GM19324 (cell line): ENCODE results near the gene ADIRF.
"Not testable (repeated sequence)": the region's sequence is repeated elsewhere in the genome, so short reads cannot be mapped to it uniquely, and the experiment has no call there.

Experiments
- ATAC-seq: cut with Tn5 transposase; IDR thresholded peaks from one replicate; pipeline ENCODE4 v1.9.1; 2021; ENCODE audit warnings: mild to moderate bottlenecking, moderate library complexity; ENCODE audit not compliant: unreplicated experiment, low FRiP score

The ADIRF gene

GRCh38 chr10:86968271-86968993 is at the start of gene ADIRF:
TSS of gene ADIRF (plus strand) at chr10:86968482. CDS start at chr10:86968545, 63 bp downstream.
- ATAC-seq = no peak

- no peak for ATAC-seq
Measured at GRCh38 chr10:86922553-86922961, 45.7 kb upstream of the ADIRF start.

GRCh38 chr10:86929468-86930380 is 38.6 kb upstream of the ADIRF start:
- no peak for ATAC-seq

- ATAC-seq = no peak
Measured at GRCh38 chr10:86931872-86932271, 36.4 kb upstream of the ADIRF start.

- no peak for ATAC-seq
Measured at GRCh38 chr10:86932674-86933073, 35.6 kb upstream of the ADIRF start.

GRCh38 chr10:86934162-86934711 is 34.0 kb upstream of the ADIRF start:
- not testable (repeated sequence) for ATAC-seq

DNA sequence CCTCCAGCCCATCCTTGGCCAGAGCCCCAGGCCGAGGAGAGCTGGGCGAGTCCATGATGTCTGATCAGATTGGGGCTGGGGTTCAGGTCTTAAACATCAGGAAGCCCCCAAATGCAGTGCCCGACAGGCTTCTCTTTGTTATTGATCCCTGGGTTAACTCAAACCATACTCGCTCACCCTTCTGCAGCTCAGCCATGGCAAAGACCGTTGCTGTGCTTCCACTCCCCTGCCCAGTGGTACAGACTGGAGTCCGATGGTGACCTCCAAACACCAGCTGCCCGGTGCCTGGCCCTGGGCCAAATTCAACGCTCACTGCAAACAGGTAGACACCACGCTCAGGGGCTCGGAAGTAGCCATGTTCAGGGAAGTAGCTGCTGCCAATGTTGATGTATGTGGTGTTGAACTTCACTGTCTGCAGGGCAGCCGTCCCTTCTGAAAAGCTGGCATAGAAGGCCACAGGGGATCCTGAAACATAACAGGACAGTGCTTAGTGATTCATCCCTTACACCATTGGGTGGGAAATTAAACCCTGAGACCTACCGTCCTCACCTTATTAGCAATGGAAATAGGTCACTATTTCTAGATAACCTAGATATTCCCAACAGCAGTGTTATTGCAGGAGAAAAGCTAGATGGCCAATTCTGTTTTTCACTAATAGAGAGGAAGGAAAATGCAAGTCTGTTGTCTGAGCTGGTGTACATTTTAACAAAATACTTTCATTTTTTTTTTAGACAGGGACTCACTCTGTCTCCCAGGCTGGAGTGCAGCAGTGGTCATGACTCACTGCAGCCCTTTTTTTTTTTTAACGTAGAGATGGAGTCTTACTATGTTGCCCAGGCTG is 31.4 kb upstream of the ADIRF start:
- ATAC-seq = no peak

- ATAC-seq = no peak
Measured at GRCh38 chr10:86937502-86938154, 30.7 kb upstream of the ADIRF start.

GRCh38 chr10:86938260-86938659 is 30.0 kb upstream of the ADIRF start:
- ATAC-seq = no peak

- not testable (repeated sequence) for ATAC-seq
Measured at GRCh38 chr10:86940076-86940475, 28.2 kb upstream of the ADIRF start.

GRCh38 chr10:86940677-86941076 is 27.6 kb upstream of the ADIRF start:
- ATAC-seq = no peak

- ATAC-seq = no peak
Measured at GRCh38 chr10:86941426-86941825, 26.9 kb upstream of the ADIRF start.

GRCh38 chr10:86941991-86942421 is 26.3 kb upstream of the ADIRF start:
- ATAC-seq = no peak

- ATAC-seq = no peak
Measured at GRCh38 chr10:86942441-86943315, 25.6 kb upstream of the ADIRF start.

GRCh38 chr10:86943316-86944030 is 24.8 kb upstream of the ADIRF start:
- no peak for ATAC-seq

- ATAC-seq = no peak
Measured at GRCh38 chr10:86944031-86944419, 24.3 kb upstream of the ADIRF start.

- no peak for ATAC-seq
Measured at GRCh38 chr10:86944471-86944870, 23.8 kb upstream of the ADIRF start.

GRCh38 chr10:86944907-86945306 is 23.4 kb upstream of the ADIRF start:
- ATAC-seq = no peak
